Measurements from ENCODE around the gene GNPTG. TPM values are rescaled to one million over a fixed set of nuclear protein-coding genes. Genes with fewer than 3 reads are reported as not detected.

The GNPTG gene
- total RNA-seq, 1 donor from 2014 or later, result 30.0 TPM

GRCh38 chr16:1393613-1394176, 42.0 kb downstream of the GNPTG start:
- Histone ChIP-seq H3K27me3 (ENCODE audit: control insufficient read depth, insufficient read depth, low read length) (no peaks in the 10 kb centered on the region), H3K36me3 (ENCODE audit: control insufficient read depth, insufficient read depth, low read length) (peaks cover 3% of the 10 kb centered on the region), H3K4me3 (ENCODE audit: low read depth, low read length) (no peak overlapping the region)
- DNase-seq (ENCODE audit: low read depth) (no peak), FAIRE-seq (no peak)
- TF ChIP-seq CTCF (IDR thresholded peaks at IDR 0.05; ENCODE audit: insufficient read depth, low read length, severe bottlenecking), result no peak

GRCh38 chr16:1394367-1394951, 42.7 kb downstream of the GNPTG start:
- peak; percentile 77 for FAIRE-seq
- DNase-seq (ENCODE audit: low read depth), result no peak
- Histone ChIP-seq H3K27me3 (ENCODE audit: control insufficient read depth, insufficient read depth, low read length) (no peaks in the 10 kb centered on the region), H3K36me3 (ENCODE audit: control insufficient read depth, insufficient read depth, low read length) (peaks cover 2% of the 10 kb centered on the region), H3K4me3 (ENCODE audit: low read depth, low read length) (no peak overlapping the region)
- TF ChIP-seq CTCF (IDR thresholded peaks at IDR 0.05; ENCODE audit: insufficient read depth, low read length, severe bottlenecking), result no peak

- no peak for FAIRE-seq
- TF ChIP-seq CTCF (IDR thresholded peaks at IDR 0.05; ENCODE audit: insufficient read depth, low read length, severe bottlenecking), result no peak
- DNase-seq (ENCODE audit: low read depth), result no peak
- peaks cover 1% of the 10 kb centered on the region for H3K36me3 ChIP-seq (ENCODE audit: control insufficient read depth, insufficient read depth, low read length)
- H3K4me3 ChIP-seq (ENCODE audit: low read depth, low read length), result no peak overlapping the region
- H3K27me3 ChIP-seq (ENCODE audit: control insufficient read depth, insufficient read depth, low read length), result no peaks in the 10 kb centered on the region
Observed at GRCh38 chr16:1395444-1396031, 43.8 kb downstream of the GNPTG start.

- H3K36me3 ChIP-seq (ENCODE audit: control insufficient read depth, insufficient read depth, low read length), result peaks cover 6% of the 10 kb centered on the region
- DNase-seq (ENCODE audit: low read depth) (no peak), FAIRE-seq (no peak)
- H3K27me3 ChIP-seq (ENCODE audit: control insufficient read depth, insufficient read depth, low read length), result no peaks in the 10 kb centered on the region
- no peak overlapping the region for H3K4me3 ChIP-seq (ENCODE audit: low read depth, low read length)
- TF ChIP-seq CTCF (IDR thresholded peaks at IDR 0.05; ENCODE audit: insufficient read depth, low read length, severe bottlenecking), result no peak
Observed at GRCh38 chr16:1397779-1398178, 46.0 kb downstream of the GNPTG start.

- TF ChIP-seq CTCF (IDR thresholded peaks at IDR 0.05; ENCODE audit: insufficient read depth, low read length, severe bottlenecking), result no peak
- Histone ChIP-seq H3K4me3 (ENCODE audit: low read depth, low read length) (no peak overlapping the region), H3K36me3 (ENCODE audit: control insufficient read depth, insufficient read depth, low read length) (peaks cover 6% of the 10 kb centered on the region), H3K27me3 (ENCODE audit: control insufficient read depth, insufficient read depth, low read length) (no peaks in the 10 kb centered on the region)
- FAIRE-seq, result no peak
- DNase-seq (ENCODE audit: low read depth), result no peak
Observed at GRCh38 chr16:1398351-1398750, 46.6 kb downstream of the GNPTG start.

All from bronchial epithelial cell (primary cell).